A673 (cell line): Measurements from ENCODE around the gene IFT27. TPM values are rescaled to one million over a fixed set of nuclear protein-coding genes. Genes with fewer than 3 reads are reported as not detected.

Experiments used
- BruUV-seq: library from RNA; stranded (reverse); fragments of 400-500 nt; replicated peaks from 2 replicates; lab custom pipeline; 2021; lab: Mats Ljungman, UMichigan
- CTCF ChIA-PET: fragments of 300-600 bp; sonication (Branson Sonifier 250); formaldehyde crosslinking; loops from one replicate; lab custom pipeline; 2022; ENCODE audit warnings: antibody characterized with exemption; lab: Charles Lee
- POLR2A ChIA-PET: fragments of 300-600 bp; sonication (Branson Sonifier 250); formaldehyde crosslinking; loops from one replicate; lab custom pipeline; 2022; ENCODE audit warnings: antibody characterized with exemption; ENCODE audit not compliant: low non-redundant PET; lab: Charles Lee
- DNase-seq: peaks from one replicate; pipeline ENCODE4 v3.0.0-alpha.2; 2015; ENCODE audit warnings: low spot score
- H3K27ac ChIP-seq: fragments of 200-600 bp; sonication (generic); 2 replicates; pipeline ENCODE4 v1.5.1; 2016; ENCODE audit warnings: mixed run types, low read depth, mild to moderate bottlenecking, mixed read lengths, antibody characterized with exemption, low read length; ENCODE audit not compliant: poor library complexity, severe bottlenecking
- H3K27me3 ChIP-seq: fragments of 200-600 bp; sonication (generic); replicated peaks from 2 replicates; pipeline ENCODE4 v1.6.1; 2017; ENCODE audit warnings: mixed run types, low read depth, mild to moderate bottlenecking, mixed read lengths, antibody characterized with exemption, low read length; ENCODE audit not compliant: insufficient read depth, poor library complexity
- H3K36me3 ChIP-seq: fragments of 200-600 bp; sonication (generic); 2 replicates; pipeline ENCODE4 v1.6.1; 2016; ENCODE audit warnings: mixed run types, mild to moderate bottlenecking, mixed read lengths, antibody characterized with exemption, low read length; ENCODE audit not compliant: insufficient read depth, poor library complexity, severe bottlenecking
- H3K4me1 ChIP-seq: fragments of 200-600 bp; sonication (generic); 2 replicates; pipeline ENCODE4 v1.6.1; 2017; ENCODE audit warnings: mixed run types, mild to moderate bottlenecking, mixed read lengths, antibody characterized with exemption, low read length; ENCODE audit not compliant: insufficient read depth, poor library complexity, severe bottlenecking
- H3K4me3 ChIP-seq: fragments of 200-600 bp; sonication (generic); 2 replicates; pipeline ENCODE4 v1.5.1; 2016; ENCODE audit warnings: low read depth, mixed run types, mild to moderate bottlenecking, mixed read lengths, low read length; ENCODE audit not compliant: poor library complexity, severe bottlenecking
- H3K9me3 ChIP-seq: fragments of 200-600 bp; sonication (generic); 2 replicates; pipeline ENCODE4 v1.6.1; 2016; ENCODE audit warnings: mixed run types, low read depth, mild to moderate bottlenecking, mixed read lengths, antibody characterized with exemption, low read length; ENCODE audit not compliant: poor library complexity, severe bottlenecking
- EZH2 ChIP-seq: fragments of 200-600 bp; sonication (generic); IDR thresholded peaks from 2 replicates; pipeline ENCODE4 v1.6.1; 2017; ENCODE audit warnings: borderline replicate concordance, low read depth, mild to moderate bottlenecking, mixed read lengths, antibody characterized with exemption, low read length; ENCODE audit not compliant: poor library complexity, severe bottlenecking
- intact Hi-C: fragments of 100-400 bp; cut with micrococcal nuclease; formaldehyde crosslinking; loops from one replicate; pipeline ENCODE4 v1.10.0; 2022; ENCODE audit not compliant: unreplicated experiment
- total RNA-seq: library from RNA; stranded (reverse); gene quantifications from 2 replicates; pipeline ENCODE4 v1.2.3, GENCODE V29; 2021
- TF ChIP-seq, protein P1 (sequence below): fragments of 300-800, 200-600 bp; sonication (generic); conservative IDR thresholded peaks from 2 replicates; pipeline ENCODE4 v1.5.1; 2017; ENCODE audit warnings: low read depth, mild to moderate bottlenecking, antibody characterized with exemption, low read length, moderate library complexity, mixed read lengths

IFT27 gene
- total RNA-seq, 1 experiment from 2014 or later, result 24.9 TPM

GRCh38 chr22:36713436-36713835 is 62.5 kb downstream of the IFT27 start:
- intact Hi-C loops, result no loop called here
- CTCF ChIA-PET, result no interaction called here
- POLR2A ChIA-PET, result no interaction called here
- peaks cover 31% of the 10 kb centered on the region for H3K27me3 ChIP-seq
- H3K9me3 ChIP-seq, result no peaks in the 10 kb centered on the region
- DNase-seq, result no peak
- no peaks in the 10 kb centered on the region for H3K36me3 ChIP-seq
- H3K4me1 ChIP-seq, result no peaks in the 10 kb centered on the region
- no peak overlapping the region for H3K27ac ChIP-seq
- no peak overlapping the region for H3K4me3 ChIP-seq
- BruUV-seq, result no TSS peak
- TF ChIP-seq, protein P1, sequence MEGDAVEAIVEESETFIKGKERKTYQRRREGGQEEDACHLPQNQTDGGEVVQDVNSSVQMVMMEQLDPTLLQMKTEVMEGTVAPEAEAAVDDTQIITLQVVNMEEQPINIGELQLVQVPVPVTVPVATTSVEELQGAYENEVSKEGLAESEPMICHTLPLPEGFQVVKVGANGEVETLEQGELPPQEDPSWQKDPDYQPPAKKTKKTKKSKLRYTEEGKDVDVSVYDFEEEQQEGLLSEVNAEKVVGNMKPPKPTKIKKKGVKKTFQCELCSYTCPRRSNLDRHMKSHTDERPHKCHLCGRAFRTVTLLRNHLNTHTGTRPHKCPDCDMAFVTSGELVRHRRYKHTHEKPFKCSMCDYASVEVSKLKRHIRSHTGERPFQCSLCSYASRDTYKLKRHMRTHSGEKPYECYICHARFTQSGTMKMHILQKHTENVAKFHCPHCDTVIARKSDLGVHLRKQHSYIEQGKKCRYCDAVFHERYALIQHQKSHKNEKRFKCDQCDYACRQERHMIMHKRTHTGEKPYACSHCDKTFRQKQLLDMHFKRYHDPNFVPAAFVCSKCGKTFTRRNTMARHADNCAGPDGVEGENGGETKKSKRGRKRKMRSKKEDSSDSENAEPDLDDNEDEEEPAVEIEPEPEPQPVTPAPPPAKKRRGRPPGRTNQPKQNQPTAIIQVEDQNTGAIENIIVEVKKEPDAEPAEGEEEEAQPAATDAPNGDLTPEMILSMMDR, result no peak
- TF ChIP-seq EZH2, result no peak

Other genes with a start within 250 kb of the IFT27 start
- gene EIF3D, start 247.0 kb downstream of the IFT27 start, total RNA-seq, result 237 and 249 TPM in 2 replicates
- not detected in 2 replicates for gene CACNG2, start 72.4 kb downstream of the IFT27 start, total RNA-seq
- not detected in 2 replicates for gene PVALB, start 40.9 kb upstream of the IFT27 start, total RNA-seq
- not detected in 2 replicates for gene NCF4, start 84.9 kb upstream of the IFT27 start, total RNA-seq
- not detected in 2 replicates for gene CSF2RB, start 137.5 kb upstream of the IFT27 start, total RNA-seq
- gene TST, start 243.3 kb upstream of the IFT27 start, total RNA-seq, result 31.3 and 37.6 TPM in 2 replicates
- gene MPST, start 243.6 kb upstream of the IFT27 start, total RNA-seq, result 66.6 and 81.7 TPM in 2 replicates